IMR-90 (cell line): ENCODE results near the gene ACER1. TPM values are rescaled to one million over a fixed set of nuclear protein-coding genes. Genes with fewer than 3 reads are reported as not detected.
A peak's percentile ranks its signal among the peaks of the same experiment; 100 is the strongest.

Experiments
- ATAC-seq: fragments of 200-7000 bp; cut with Tn5 transposase; 2 replicates; pipeline ENCODE4 v1.9.1; 2020; ENCODE audit warnings: low read depth, mild to moderate bottlenecking, moderate library complexity
- BruUV-seq: library from RNA; stranded (reverse); fragments of 400-500 nt; replicated peaks from 2 replicates; lab custom pipeline; 2021; lab: Mats Ljungman, UMichigan
- CTCF ChIA-PET: fragments of 300-600 bp; formaldehyde crosslinking; extraction: SDS; loops from one replicate; lab custom pipeline; 2021; ENCODE audit warnings: antibody characterized with exemption; lab: Yijun Ruan, JAX
- POLR2A ChIA-PET: fragments of 300-600 bp; sonication (Branson Sonifier 250); formaldehyde crosslinking; loops from one replicate; lab custom pipeline; 2022; ENCODE audit warnings: antibody characterized with exemption; ENCODE audit not compliant: unreplicated experiment; lab: Charles Lee
- DNase-seq: peaks from one replicate; pipeline ENCODE4 v3.0.0; 2013
- H2AFZ ChIP-seq: replicated peaks from 2 replicates; pipeline ENCODE3; 2013; ENCODE audit warnings: low read length, mild to moderate bottlenecking; ENCODE audit not compliant: poor library complexity
- H2AK5ac ChIP-seq: 2 replicates; pipeline ENCODE4 v1.6.1; 2013; ENCODE audit warnings: low read depth, low read length, inconsistent platforms
- H2AK9ac ChIP-seq: replicated peaks from 2 replicates; pipeline ENCODE3; 2013; ENCODE audit warnings: mild to moderate bottlenecking, low read depth, low read length, moderate library complexity; ENCODE audit not compliant: poor library complexity
- H2BK120ac ChIP-seq: 2 replicates; pipeline ENCODE4 v1.6.1; 2013; ENCODE audit warnings: low read depth, low read length, inconsistent platforms
- H2BK15ac ChIP-seq: 3 replicates; pipeline ENCODE4 v1.6.1; 2013; ENCODE audit warnings: low read depth, low read length, inconsistent platforms
- H2BK20ac ChIP-seq: 2 replicates; pipeline ENCODE4 v1.6.1; 2013; ENCODE audit warnings: low read depth, mild to moderate bottlenecking, inconsistent platforms, low read length, moderate library complexity
- H2BK5ac ChIP-seq: 2 replicates; pipeline ENCODE4 v1.6.1; 2013; ENCODE audit warnings: mild to moderate bottlenecking, low read depth, low read length, inconsistent platforms; ENCODE audit not compliant: poor library complexity, severe bottlenecking
- H3K14ac ChIP-seq: replicated peaks from 2 replicates; pipeline ENCODE4 v1.6.1; 2013; ENCODE audit warnings: low read depth, low read length, inconsistent platforms
- H3K18ac ChIP-seq: 2 replicates; pipeline ENCODE4 v1.6.1; 2013; ENCODE audit warnings: low read depth, low read length, control low read depth
- H3K23ac ChIP-seq: 2 replicates; pipeline ENCODE4 v1.6.1; 2013; ENCODE audit warnings: low read depth, low read length, inconsistent platforms
- H3K27ac ChIP-seq: 2 replicates; pipeline ENCODE4 v1.5.1; 2013; ENCODE audit warnings: mild to moderate bottlenecking, control low read depth, low read length; ENCODE audit not compliant: insufficient read depth
- H3K27me3 ChIP-seq: 2 replicates; pipeline ENCODE4 v1.6.1; 2013; ENCODE audit warnings: low read length; ENCODE audit not compliant: control insufficient read depth, insufficient read depth
- H3K36me3 ChIP-seq: 2 replicates; pipeline ENCODE4 v1.6.1; 2013; ENCODE audit warnings: low read length, mixed read lengths; ENCODE audit not compliant: control insufficient read depth, insufficient read depth
- H3K4ac ChIP-seq: 2 replicates; pipeline ENCODE4 v1.6.1; 2013; ENCODE audit warnings: low read depth, low read length, inconsistent platforms
- H3K4me1 ChIP-seq: 2 replicates; pipeline ENCODE4 v1.6.1; 2013; ENCODE audit warnings: low read length, mixed read lengths; ENCODE audit not compliant: control insufficient read depth, insufficient read depth
- H3K4me2 ChIP-seq: 2 replicates; pipeline ENCODE4 v1.6.1; 2013; ENCODE audit warnings: low read depth, mild to moderate bottlenecking, control low read depth, low read length, moderate library complexity
- H3K4me3 ChIP-seq: 2 replicates; pipeline ENCODE4 v1.5.1; 2013; ENCODE audit warnings: low read depth, mild to moderate bottlenecking, control low read depth, low read length, moderate library complexity; ENCODE audit not compliant: insufficient read depth
- H3K56ac ChIP-seq: 2 replicates; pipeline ENCODE4 v1.6.1; 2013; ENCODE audit warnings: low read length, inconsistent platforms; ENCODE audit not compliant: insufficient read depth; ENCODE audit errors: extremely low read depth
- H3K79me1 ChIP-seq, 2 experiments: 2 replicates each; pipeline ENCODE4 v1.6.1; 2013; ENCODE audit warnings: low read length in 2 of 2, inconsistent platforms in 1 of 2, low read depth in 1 of 2
- H3K9ac ChIP-seq: 2 replicates; pipeline ENCODE4 v1.6.1; 2013; ENCODE audit warnings: low read depth, low read length, control low read depth
- H3K9me1 ChIP-seq: 2 replicates; pipeline ENCODE4 v1.6.1; 2013; ENCODE audit warnings: low read length, inconsistent platforms; ENCODE audit not compliant: insufficient read depth
- H3K9me3 ChIP-seq: 2 replicates; pipeline ENCODE4 v1.6.1; 2013; ENCODE audit warnings: low read length; ENCODE audit not compliant: control insufficient read depth, insufficient read depth
- H4K20me1 ChIP-seq: 2 replicates; pipeline ENCODE4 v1.6.1; 2013; ENCODE audit warnings: low read length, inconsistent platforms; ENCODE audit not compliant: insufficient read depth
- H4K5ac ChIP-seq: 2 replicates; pipeline ENCODE4 v1.6.1; 2013; ENCODE audit warnings: mild to moderate bottlenecking, low read depth, low read length, control low read depth
- H4K8ac ChIP-seq, 2 experiments: 2 replicates each; pipeline ENCODE4 v1.6.1; 2013; ENCODE audit warnings: low read depth in 2 of 2, low read length in 2 of 2, control low read depth in 1 of 2, inconsistent platforms in 1 of 2
- H4K91ac ChIP-seq: 2 replicates; pipeline ENCODE4 v1.6.1; 2013; ENCODE audit warnings: low read depth, low read length, inconsistent platforms; ENCODE audit not compliant: insufficient read depth
- BHLHE40 ChIP-seq: fragments of 150-350 bp; IDR thresholded peaks from 2 replicates; pipeline ENCODE4 v1.6.1; 2016; ENCODE audit warnings: mild to moderate bottlenecking, low read depth, low read length
- ELK1 ChIP-seq: fragments of 150-350 bp; IDR thresholded peaks from 2 replicates; pipeline ENCODE4 v1.6.1; 2016; ENCODE audit warnings: low read depth, mild to moderate bottlenecking, low read length, moderate library complexity, borderline replicate concordance
- FOS ChIP-seq: fragments of 150-350 bp; IDR thresholded peaks from 2 replicates; pipeline ENCODE4 v1.6.1; 2016; ENCODE audit warnings: low read depth, low read length
- MAFK ChIP-seq: IDR thresholded peaks from 2 replicates; pipeline ENCODE4 v1.6.1; 2012; ENCODE audit warnings: low read depth, low read length, improper control_type of control experiment
- MAZ ChIP-seq: IDR thresholded peaks from 2 replicates; pipeline ENCODE4 v1.6.1; 2012; ENCODE audit warnings: low read depth, mild to moderate bottlenecking, low read length, improper control_type of control experiment, moderate library complexity, borderline replicate concordance
- NFE2L2 ChIP-seq: fragments of 150-350 bp; IDR thresholded peaks from 2 replicates; pipeline ENCODE4 v1.6.1; 2016; ENCODE audit warnings: low read depth, mild to moderate bottlenecking, low read length
- POLR2A ChIP-seq: IDR thresholded peaks from 2 replicates; pipeline ENCODE4 v1.6.1; 2012; ENCODE audit warnings: mild to moderate bottlenecking, low read depth, low read length
- RAD21 ChIP-seq: IDR thresholded peaks from 2 replicates; pipeline ENCODE4 v1.6.1; 2012; ENCODE audit warnings: low read length, improper control_type of control experiment
- RCOR1 ChIP-seq: IDR thresholded peaks from 2 replicates; pipeline ENCODE4 v1.6.1; 2012; ENCODE audit warnings: mild to moderate bottlenecking, low read length, improper control_type of control experiment; ENCODE audit not compliant: insufficient replicate concordance
- RFX5 ChIP-seq: IDR thresholded peaks from 2 replicates; pipeline ENCODE4 v1.8.0; 2012; ENCODE audit warnings: low read depth, mild to moderate bottlenecking, low read length, moderate library complexity
- SMC3 ChIP-seq: fragments of 150-350 bp; IDR thresholded peaks from 2 replicates; pipeline ENCODE4 v1.6.1; 2016; ENCODE audit warnings: low read depth, mild to moderate bottlenecking, antibody characterized with exemption, low read length, moderate library complexity
- WGBS, 2 experiments: methylation state at CpG; one replicate each; pipeline versions ENCODE4 v1.1.5 to v1.1.7; 2013; ENCODE audit warnings: missing lambda C conversion rate in 2 of 2; ENCODE audit not compliant: insufficient read length in 1 of 2; ENCODE audit errors: extremely low coverage in 2 of 2; 5-methylcytosine and 5-hydroxymethylcytosine counted together
- dilution Hi-C: fragments of 300-500 bp; cut with HindIII; formaldehyde crosslinking; loops from one replicate; pipeline ENCODE4 v1.14.3; 2018; ENCODE audit warnings: low sequenced_read_pairs; ENCODE audit not compliant: unreplicated experiment
- in situ Hi-C: fragments of 300-500 bp; cut with MboI; formaldehyde crosslinking; loops from 3 replicates; pipeline ENCODE4 v1.14.3; 2019; ENCODE audit warnings: low sequenced_read_pairs, inconsistent platforms, mixed read lengths
- intact Hi-C: fragments of 100-400 bp; cut with micrococcal nuclease; formaldehyde crosslinking; loops from 2 replicates; pipeline ENCODE4 v1.10.0; 2022
- polyA plus RNA-seq, 3 experiments: library from polyadenylated mRNA; depleted of rRNA; stranded (reverse); fragments of >200 nt; gene quantifications; 2 replicates each; pipeline ENCODE4 v1.2.3, GENCODE V29; 2012; ENCODE audit warnings: low replicate concordance in 1 of 3
- total RNA-seq: library from RNA; depleted of rRNA; stranded (reverse); fragments of >200 nt; gene quantifications from 2 replicates; pipeline ENCODE4 v1.2.3, GENCODE V29; 2012
- TF ChIP-seq, protein P1 (sequence below): conservative IDR thresholded peaks from 2 replicates; pipeline ENCODE4 v1.5.1; 2012; ENCODE audit warnings: mild to moderate bottlenecking, low read depth, low read length, improper control_type of control experiment

Gene ACER1
- total and polyA plus RNA-seq, 2 of the 4 experiments (the other 2 are of a cell fraction): not detected

DNA sequence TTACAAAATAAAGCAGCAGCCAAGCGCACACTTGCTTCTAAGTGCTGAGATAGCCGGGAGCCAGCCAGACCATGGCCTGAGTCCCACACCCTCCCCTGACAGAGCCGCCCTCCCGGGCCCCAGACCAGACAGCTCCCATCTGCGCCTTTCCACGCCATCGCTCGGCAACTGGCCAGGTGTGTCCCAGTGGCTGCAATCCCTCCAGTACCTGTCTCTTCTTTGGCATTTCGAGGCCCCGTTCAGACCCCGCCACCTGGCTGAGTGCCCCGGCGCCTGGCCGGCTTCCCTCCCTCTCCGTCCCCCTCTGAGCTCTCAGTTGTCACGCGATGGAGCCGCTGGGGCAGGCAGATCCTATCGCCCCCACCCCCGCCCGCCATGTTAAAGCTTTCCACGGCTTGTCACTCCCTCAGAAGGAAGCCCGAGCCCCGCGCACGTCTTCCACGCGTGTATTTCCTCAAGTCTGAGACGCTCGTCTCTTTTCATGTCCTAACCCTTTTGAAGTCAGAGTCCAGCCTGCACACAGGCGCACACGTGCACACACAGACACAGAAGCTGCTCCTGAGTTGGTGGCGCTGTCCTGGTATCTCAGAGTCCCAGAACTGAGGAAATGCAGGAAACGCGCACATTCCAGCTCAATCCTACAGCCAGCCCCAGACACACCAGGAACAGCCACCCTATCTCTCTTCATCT is 61.5 kb downstream of the ACER1 start (continued):
- TF ChIP-seq SMC3 (no peak), FOS (no peak)

GRCh38 chr19:6271251-6271650 is 62.2 kb downstream of the ACER1 start:
- intact Hi-C loops (loop anchor here (5.0 kb wide), 1 partner anchor 39 kb away; no protein-coding TSS in a partner anchor), in situ Hi-C loops (loop anchor here (10.0 kb wide), 1 partner anchor 46 kb away; no protein-coding TSS in a partner anchor), dilution Hi-C loops (no loop called here)
- Histone ChIP-seq H3K4me2 (peak overlapping the region; percentile 81), H4K91ac (peak overlapping the region; percentile 96), H3K9ac (peak overlapping the region; percentile 29), H3K56ac (no peak overlapping the region; the same call in 1 of the 2 replicates), H3K27me3 (no peaks in the 10 kb centered on the region), H4K8ac (peak overlapping the region; percentile 49 to 84; a peak in 2 of 4 replicates), H2AFZ (peak overlapping the region; percentile 81), H4K5ac (0 out of 2 replicates have a peak overlapping the region, but pooled peaks have one; percentile 10), H3K36me3 (peaks cover 30% of the 10 kb centered on the region), H3K14ac (peak overlapping the region; percentile 91), H4K20me1 (peaks cover 73% of the 10 kb centered on the region), H3K27ac (peak overlapping the region; percentile 81), H2BK120ac (peak overlapping the region; percentile 71), H2AK9ac (peak overlapping the region; percentile 86), H3K79me1 (peaks cover 48 to 92% of the 10 kb centered on the region in 2 experiments), H2BK5ac (peak overlapping the region; percentile 57), H2AK5ac (peak overlapping the region; percentile 61), H3K9me3 (no peaks in the 10 kb centered on the region), H3K4me3 (no peak overlapping the region; the same call in 1 of the 2 replicates), H3K4me1 (peaks cover 47% of the 10 kb centered on the region), H3K9me1 (peaks cover 49% of the 10 kb centered on the region), H3K23ac (peak overlapping the region; percentile 85), H2BK20ac (peak overlapping the region; percentile 39; the same call in 1 of the 2 replicates), H3K4ac (peak overlapping the region; percentile 96), H2BK15ac (peak overlapping the region; percentile 24; the same call in 2 of the 3 replicates), H3K18ac (peak overlapping the region; percentile 43)
- WGBS, 2 experiments: 75% methylated on average over 9 of the region's 9 CpGs; no CpG with 5 or more reads in 1 of the 2 experiments
- BruUV-seq: no TSS peak
- ChIA-PET POLR2A (no interaction called here), CTCF (interaction anchor here (1.2 to 1.6 kb wide), 2 partner anchors 53 to 146 kb away, joined by 3 to 7 read pairs; no protein-coding TSS in a partner anchor)
- DNase-seq: peak; percentile 43
- ATAC-seq: no peak
- TF ChIP-seq FOS: no peak
- no peak for TF ChIP-seq MAZ
- peak; percentile 20 for TF ChIP-seq SMC3
- peak; percentile 29; the same call in 1 of the 2 replicates for TF ChIP-seq RAD21
- no peak for TF ChIP-seq BHLHE40
- TF ChIP-seq POLR2A: no peak
- no peak for TF ChIP-seq RCOR1
- TF ChIP-seq, protein P1, sequence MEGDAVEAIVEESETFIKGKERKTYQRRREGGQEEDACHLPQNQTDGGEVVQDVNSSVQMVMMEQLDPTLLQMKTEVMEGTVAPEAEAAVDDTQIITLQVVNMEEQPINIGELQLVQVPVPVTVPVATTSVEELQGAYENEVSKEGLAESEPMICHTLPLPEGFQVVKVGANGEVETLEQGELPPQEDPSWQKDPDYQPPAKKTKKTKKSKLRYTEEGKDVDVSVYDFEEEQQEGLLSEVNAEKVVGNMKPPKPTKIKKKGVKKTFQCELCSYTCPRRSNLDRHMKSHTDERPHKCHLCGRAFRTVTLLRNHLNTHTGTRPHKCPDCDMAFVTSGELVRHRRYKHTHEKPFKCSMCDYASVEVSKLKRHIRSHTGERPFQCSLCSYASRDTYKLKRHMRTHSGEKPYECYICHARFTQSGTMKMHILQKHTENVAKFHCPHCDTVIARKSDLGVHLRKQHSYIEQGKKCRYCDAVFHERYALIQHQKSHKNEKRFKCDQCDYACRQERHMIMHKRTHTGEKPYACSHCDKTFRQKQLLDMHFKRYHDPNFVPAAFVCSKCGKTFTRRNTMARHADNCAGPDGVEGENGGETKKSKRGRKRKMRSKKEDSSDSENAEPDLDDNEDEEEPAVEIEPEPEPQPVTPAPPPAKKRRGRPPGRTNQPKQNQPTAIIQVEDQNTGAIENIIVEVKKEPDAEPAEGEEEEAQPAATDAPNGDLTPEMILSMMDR: peak; percentile 43
- TF ChIP-seq RFX5: no peak
- TF ChIP-seq NFE2L2: no peak
- TF ChIP-seq MAFK: no peak
- TF ChIP-seq ELK1: no peak
